DMS153 (cell line): ENCODE data around the gene EFCAB6.

ENCODE experiments used
- DNase-seq: peaks from one replicate; lab custom pipeline; 2025; lab: John Stamatoyannopoulos, UW

The EFCAB6 gene

DNA sequence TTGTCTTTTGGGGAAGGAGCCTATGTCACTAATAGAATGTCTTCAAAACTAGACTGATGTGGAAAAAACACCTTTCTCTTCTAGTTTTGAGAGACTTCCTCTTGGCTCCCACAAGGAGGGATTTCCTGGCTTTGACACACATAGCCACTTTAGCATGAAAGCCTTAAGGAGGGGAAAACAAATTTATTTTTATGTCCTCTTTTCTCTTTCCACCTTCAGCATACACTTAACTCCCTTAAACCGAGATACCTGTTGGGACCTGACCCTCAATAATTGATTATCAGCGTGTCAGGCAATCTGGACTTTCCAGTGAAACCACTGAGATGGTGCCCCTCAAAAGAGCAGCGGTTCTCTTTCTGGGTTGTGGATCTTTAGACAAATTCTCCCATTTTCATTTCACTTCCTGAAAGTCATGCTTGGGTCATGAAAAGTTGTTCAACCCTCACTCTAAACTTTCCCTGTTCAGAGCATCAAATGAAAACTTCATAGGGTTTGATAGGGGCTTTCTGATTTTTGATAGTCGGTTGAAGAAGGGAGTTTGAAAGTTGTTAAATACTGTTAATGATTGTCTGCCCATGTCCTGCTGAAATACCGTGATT is 9.1 kb downstream of the EFCAB6 start:
- DNase-seq = no peak

DNA sequence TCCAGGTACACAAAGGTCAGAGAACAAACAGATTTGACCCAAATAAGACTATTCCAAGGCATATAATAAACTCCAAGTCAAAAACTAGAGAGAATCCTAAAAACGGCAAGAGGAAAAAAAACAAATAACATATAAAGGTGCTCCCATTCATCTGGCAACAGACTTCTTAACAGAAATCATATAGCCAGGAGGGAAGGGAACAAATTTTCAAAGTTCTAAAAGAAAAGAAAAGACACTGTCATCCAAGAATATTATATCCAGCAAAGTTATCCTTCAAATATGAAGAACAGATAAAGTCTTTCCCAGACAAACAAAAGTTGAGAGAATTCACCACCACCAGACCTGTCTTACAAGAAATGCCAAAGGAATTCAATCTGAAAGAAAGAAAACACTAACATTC is 11.1 kb downstream of the EFCAB6 start:
- no peak for DNase-seq

DNA sequence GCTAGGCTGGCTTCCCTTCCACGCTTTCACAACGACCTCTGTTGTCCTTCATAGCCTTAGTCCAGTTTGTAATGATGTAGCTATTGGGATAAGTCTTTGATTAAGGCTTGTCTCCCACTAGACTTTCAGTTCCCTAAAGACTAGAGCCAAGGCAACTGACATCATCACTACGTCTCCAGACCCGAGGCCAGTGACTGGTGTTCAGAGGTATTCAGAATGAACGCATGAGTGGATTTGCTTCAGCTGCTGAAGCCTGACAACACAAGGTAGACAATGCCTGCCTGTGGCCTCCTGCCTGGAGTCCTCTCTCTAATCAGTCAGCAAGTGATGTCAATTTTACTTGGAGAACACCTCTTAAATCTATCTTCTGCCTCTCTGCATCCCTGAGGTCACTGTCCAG is 13.6 kb downstream of the EFCAB6 start:
- no peak for DNase-seq

DNA sequence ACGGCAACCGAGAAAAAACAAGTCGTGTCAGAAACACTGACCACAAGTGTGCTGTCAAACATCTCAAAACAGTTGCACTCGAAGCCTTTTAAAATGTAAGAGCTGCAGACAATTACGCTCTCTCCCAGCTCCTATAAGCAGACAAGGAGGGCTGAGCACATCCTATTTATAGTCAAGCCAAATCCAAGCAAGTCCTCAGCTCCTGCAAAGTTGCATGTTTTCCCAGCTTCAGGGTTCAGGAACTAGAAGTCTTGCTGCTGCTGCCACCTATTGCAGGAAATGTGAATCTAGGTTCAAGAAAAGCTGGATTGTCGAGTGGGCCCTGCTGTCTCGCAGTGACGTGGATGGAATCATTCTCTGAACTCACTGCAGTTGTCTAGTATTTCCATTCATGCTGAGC is 15.5 kb downstream of the EFCAB6 start:
- DNase-seq = no peak

DNA sequence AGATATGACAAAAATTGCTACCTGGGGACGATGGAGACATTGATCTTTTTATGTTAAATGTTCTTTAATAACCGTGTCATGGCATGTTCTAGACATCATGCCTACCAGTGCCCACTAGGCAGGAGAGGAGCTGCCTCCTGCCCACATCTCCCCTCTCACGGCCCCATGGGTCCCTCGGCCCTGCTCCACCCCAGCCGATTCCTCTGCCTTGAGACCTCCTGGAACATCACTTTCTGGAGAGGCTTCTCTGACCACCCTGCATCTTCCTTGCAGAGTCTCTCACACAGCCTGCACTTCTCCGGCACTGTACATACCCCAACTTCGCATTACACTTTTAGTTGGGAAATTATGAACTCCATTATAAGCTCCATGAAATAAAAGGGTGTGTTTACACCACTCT is 16.8 kb downstream of the EFCAB6 start:
- no peak for DNase-seq

DNA sequence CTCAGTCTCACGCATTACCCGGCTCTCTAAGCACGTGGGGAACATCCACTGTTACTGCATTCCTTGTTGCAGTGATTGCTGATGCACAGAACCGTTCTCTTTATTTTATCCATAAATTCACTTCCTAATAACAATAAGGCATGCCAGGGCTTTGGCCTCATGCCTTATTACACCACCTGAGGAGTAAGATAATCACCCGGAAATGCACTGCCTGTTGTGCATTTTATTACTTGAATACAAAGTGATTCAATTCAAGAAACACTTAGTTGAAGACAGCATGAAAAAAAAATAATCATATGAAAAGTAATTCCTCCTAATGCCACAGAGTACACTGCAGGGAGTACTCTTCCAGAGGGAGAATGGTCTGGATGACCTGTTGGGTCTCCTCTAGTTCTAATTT is 19.2 kb downstream of the EFCAB6 start:
- no peak for DNase-seq

DNA sequence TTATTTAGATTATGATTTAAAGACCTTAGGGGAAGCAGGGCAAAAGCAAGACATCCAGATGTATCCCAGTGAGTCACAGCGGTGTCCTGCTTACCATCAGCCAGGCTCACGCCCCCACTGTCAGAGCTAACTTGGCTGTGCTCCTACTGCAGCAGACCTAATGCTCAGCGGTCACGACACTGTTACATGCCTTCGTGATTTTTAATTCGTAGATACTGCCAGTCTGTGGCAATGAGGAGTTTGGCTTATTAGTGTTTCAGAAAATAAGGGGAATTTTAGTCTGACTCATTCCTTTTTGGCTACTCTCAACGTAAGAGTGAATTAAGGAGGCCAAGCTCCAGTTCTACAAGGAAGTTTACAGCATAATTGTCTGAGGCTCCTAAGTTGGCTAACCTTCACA is 22.7 kb downstream of the EFCAB6 start:
- no peak for DNase-seq

DNA sequence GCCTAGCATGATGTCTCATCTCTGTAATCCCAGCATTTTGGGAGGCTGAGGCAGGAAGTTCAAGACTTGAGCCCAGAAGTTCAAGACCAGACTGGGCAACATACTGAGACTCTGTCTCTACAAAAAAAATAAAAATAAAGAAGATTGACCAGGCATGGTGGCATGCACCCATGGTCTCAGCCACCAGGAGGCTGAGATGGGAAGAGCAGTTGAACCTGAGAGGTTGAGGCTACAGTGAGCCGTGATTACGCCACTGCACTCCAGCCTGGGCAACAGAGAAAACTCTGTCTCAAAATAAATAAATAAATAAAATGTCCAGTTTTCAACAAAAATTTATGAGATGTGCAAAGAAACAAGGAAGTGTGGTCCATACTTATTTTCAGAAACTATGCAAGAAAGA is 28.3 kb downstream of the EFCAB6 start:
- no peak for DNase-seq

DNA sequence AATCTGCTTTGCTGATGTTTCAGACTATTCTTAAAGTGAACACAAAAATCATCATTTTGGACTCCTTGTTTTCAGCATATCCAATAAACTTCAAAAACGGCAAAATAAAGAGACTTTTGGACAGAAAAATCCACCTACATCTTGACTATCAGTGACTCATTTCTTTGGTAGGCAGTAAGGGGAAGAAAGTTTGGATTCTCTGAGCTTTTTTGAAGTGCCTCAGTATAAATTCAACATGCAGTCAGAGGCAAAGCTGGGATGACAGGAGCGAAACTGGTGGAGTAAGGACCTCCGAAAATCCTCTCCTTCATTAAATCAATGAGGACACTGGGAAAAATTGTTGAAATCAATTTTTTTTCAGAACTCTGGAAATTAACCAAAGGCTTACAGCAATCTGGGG is 29.7 kb downstream of the EFCAB6 start:
- DNase-seq = no peak

DNA sequence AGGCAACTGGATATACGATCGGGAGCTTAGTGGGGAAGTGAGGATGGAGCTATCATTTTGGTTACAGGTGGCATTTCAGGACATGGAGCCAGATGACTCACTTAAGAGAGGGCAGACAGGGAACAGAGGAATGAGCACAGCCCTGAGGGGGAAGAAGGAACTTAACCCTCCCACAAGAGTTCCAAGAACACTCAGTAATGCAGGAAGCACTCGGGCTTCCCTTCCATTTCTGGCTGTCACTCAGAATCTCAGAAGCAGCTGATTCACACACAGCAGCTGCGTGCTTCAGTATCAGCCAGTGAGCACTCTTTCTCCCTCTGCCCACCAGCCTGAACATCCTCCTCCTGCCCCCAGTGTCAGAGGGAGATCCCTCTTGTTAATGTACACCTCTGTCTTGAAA is 34.8 kb downstream of the EFCAB6 start:
- no peak for DNase-seq

DNA sequence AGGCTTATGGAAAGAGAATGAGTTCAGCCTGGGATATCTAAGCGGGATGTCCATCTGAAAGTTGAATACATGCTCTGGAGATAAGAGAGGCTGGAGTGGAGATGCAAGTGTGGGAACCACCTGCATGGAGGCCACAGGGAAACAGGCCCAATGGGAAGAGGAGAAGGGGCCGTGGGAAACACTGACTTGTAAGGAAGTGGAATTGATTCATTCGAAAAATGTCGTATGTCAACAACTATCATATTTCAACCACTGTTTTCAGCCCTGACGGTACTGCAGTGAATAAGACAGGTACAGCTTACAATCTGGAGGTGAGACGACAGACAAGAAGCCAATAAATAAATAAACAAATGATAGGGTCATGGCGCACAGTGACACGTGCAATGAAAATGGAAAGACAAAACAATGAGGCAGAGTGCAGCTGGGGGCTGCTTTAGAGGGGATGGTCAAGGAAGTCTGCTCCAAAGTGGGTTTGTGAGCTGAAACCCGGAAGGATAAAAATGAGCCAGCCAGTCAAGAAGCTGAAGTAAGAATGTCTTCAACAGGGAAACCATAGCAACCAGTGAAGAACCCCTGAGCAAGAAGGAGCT is 35.9 kb downstream of the EFCAB6 start:
- peak; percentile 26 for DNase-seq

DNA sequence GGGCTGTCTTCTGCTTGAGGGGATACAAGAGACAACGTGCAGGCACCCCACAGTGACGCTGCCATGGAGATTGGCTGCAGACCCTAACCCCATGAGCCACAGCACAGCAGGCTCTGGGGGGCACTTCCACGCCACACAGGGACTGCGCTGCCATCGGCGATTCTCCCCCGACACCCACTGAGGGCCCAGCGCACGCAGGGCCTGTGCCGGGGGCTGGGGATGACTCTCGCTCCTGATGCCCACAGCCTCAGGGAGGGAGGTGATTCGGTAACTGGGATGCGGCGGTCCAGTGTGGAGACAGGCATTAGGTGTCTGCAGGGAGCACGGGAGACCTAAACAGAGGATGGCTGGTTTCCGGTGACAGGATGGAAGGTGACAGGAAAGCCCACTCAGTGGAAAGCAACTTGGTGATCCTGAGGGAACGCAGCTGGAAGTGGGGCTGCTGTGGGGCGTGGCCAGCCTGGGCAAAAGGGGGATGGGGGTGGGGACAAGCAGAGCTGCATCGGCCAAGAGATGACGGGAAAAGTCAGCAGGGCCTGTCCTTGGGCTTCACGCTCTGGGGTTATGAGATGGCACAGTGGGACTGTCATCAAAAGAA is 37.7 kb downstream of the EFCAB6 start:
- no peak for DNase-seq

DNA sequence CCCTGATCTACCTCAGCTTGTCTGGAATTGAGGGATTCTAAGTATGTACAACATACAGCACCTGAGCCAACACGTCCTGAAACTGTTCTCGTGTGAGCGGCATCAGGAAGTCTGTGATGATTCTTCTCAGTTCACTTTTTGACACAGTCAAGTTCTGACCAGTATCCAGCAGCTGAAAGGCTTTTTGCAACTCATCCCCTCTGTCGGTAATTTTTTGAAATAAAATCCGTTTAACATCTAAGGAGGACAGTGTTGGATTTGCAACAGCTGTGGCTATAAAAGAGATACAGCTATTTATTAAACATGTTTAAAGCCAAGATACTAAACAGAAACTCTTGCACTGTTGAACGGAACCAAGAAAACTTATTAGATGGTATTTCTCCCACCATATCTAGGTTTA is 39.3 kb downstream of the EFCAB6 start:
- DNase-seq = no peak

DNA sequence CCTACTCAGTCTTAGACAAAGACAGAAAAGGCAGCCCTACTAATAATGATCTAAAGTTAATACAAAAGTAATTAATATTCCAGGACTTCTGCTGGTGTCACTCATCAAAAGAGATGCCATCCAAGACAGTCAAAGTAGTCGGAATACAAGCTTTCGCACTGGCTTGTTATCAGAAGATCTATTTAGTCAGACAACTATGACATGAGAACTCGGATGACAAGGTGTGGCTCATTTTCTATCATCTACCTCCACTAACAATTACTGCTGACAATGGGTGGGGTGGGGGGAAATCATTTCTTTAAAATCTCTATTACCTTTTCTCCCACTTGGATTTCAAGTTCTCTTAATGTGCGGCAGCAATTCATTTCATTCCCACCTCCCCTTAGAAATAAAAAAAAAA is 56.7 kb downstream of the EFCAB6 start:
- no peak for DNase-seq

DNA sequence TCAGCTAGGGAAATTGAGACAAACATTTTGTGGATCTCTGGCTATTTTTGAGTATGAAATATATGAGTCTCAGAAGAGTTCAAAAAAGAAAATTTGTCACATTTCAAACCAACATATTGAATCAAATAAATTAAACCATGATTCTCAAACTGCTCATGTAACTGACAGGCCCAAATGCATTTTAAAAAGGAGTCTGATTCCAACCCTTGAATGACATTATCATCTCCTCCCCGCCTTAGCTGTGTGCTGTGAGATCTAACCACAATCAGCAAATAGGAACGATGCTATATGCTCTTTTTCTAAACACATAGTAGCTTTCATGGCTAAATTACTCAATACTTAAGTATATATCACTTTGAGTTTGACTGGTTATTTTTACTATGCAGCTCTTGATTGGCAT is 57.1 kb downstream of the EFCAB6 start:
- no peak for DNase-seq

DNA sequence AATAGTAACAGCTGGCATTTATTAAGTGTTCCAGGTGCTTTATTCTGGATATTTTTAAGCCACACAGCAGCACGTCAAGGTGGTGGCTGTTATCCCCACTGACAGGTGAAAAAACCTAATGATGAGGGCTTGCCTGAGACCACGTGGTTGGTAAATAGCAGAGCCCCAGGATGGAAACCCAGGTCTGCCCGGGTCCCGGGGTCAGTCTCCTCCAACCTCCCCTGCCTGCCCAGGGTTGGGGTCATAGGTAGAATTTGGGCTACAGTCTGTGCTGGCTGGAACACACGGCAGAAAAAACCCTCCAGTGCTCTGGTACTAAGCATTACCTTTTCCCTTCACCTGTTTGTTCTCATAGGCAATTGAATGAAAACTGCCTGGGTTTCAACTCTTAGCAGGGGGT is 57.9 kb downstream of the EFCAB6 start:
- DNase-seq = no peak

DNA sequence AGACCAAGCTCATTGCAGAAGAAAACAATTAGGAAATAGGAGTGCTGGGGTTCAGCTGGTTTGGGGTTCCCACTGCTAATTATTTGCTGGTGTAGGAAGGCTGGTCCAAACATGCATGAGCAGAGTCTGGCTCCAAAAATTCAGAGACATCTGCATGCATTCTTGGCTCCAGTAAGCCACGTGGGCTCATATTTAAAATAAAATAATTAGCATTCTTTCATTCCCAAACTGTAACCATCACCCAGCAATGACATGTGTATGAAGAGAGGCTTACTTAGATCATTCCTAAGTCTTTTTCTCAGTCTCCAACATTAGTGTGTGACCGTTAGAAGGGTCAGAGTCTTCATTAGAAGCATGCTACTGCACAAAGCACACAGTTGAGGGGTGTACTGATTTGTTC is 58.4 kb downstream of the EFCAB6 start:
- no peak for DNase-seq

DNA sequence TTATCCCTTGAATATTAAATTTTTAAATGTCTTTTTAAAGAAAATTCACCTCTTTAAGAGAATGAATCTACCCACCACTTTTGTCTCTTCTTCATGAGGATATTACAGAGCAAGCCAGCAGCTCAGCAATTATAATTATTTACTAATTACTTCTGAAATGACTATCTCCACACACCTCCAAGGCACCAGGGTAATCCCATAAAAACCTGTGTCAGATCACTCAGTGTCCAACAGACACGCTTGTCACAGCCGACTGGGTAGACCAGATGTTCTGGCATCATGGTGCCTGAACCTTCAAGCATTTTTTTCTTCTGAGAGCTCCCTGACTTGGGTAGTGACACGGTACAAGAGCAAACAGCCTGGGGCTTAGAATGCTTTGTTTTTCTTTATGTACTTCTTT is 61.4 kb downstream of the EFCAB6 start:
- DNase-seq = no peak

DNA sequence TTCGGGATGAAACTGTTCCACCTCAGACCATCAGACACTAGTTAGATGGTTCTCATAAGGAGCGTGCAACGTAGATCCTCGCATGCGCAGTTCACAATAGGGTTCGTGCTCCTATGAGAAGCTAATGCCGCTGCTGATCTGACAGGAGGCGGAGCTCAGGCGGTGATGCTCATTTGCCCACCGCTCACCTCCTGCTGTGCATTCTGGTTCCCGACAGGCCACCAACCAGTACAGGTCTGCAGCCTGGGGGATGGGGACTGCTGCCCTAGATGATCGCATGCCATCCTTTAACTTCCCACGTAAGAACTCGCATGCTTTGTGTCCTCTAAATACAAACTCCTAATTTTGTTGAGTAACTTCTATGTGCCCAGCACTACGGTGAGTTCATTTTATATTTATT is 62.6 kb downstream of the EFCAB6 start:
- DNase-seq = no peak

DNA sequence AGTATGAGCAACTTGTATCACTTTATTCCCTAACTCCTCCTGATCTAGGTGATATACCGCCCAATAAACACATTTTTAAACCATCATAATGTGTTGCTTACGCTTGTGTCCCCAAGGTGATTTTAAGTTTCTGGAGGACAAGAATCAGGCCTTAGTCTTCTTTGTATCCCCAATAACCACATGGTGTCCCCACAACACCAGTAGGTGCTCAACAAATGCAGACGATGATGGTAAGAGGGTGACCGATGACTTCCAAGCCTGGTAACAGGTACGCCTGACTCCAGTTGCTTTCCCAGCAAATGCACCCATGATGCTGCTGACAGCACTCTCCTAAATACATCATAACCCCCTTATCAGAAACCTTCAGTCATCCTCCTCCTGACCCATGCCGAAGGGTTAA is 64.2 kb downstream of the EFCAB6 start:
- no peak for DNase-seq

DNA sequence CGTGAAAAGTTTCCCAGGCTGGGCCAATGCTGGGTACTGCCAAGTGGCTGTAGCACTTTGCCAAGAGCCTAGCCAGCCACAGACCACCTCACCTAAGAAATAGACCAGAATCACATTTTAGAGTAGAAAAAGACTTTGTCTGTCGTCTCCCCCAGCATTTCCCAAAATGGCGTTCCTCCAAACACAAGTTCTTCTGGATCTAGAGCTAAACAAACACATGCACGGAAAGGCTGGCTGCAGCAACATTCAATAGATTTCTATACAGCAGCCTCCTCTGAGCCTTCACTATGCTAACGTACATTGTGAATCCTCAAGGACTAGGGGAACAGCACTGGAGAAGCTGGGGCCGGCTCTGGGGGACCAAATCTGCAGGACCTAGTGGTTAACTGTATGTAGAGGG is 65.0 kb downstream of the EFCAB6 start:
- DNase-seq = no peak

DNA sequence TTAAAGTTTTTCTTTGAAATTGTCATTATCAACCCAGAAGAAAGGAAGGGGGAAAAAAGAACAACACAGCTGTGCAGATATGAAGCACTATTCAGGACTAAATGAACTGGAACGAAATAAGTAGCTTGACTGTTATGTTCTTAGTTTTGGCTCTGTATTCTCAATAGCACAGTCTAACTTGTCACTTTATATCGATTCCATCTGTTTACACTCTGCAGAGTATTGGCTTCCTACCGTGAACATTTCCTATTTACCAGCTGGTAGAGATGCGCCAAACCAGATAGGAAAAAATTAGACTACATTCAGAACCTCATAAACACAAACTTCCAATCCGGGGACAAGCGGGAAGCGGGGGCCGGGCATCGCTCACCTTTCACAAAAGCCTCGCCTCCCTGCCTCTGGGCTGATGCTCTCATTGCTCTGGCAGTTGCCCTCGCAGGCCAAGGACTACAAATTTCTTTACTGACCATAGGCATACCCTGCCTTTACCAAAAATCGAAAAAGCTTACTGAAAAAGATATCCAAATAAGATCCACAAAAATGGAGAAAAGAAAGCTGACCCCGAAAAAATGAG is 66.2 kb downstream of the EFCAB6 start:
- no peak for DNase-seq

DNA sequence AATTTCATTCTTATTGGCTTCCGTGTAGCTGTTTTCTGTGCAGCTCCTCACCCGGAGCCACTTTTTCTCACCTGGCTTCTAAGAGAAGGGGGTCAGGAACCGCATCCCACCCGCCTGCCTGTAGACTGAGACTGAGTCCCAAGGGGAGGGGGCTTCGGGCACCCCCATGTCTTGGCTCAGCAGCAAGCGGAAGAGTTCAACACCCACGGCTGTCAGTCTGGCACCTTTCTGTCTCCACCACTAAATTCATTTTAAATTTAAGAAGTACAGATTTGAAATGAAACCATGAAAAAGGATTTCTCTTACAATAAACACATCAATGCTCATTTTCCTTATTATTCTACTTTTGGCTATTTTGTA is 66.7 kb downstream of the EFCAB6 start:
- no peak for DNase-seq
